OCI-LY3 (cell line): ENCODE results near the gene IQCH.

Source experiments
- EZH2phosphoT487 ChIP-seq: fragments of 200-600 bp; shearing (Covaris generic); IDR thresholded peaks from 2 replicates; pipeline ENCODE4 v1.6.1; 2018; ENCODE audit warnings: antibody characterized with exemption, mixed run types, low read depth
- TF ChIP-seq, protein P1 (sequence below): fragments of 200-600, 300-600 bp; sonication (generic); IDR thresholded peaks from 2 replicates; pipeline ENCODE4 v1.5.1; 2014; ENCODE audit warnings: antibody characterized with exemption, low read length, low read depth

- TF ChIP-seq, protein P1, sequence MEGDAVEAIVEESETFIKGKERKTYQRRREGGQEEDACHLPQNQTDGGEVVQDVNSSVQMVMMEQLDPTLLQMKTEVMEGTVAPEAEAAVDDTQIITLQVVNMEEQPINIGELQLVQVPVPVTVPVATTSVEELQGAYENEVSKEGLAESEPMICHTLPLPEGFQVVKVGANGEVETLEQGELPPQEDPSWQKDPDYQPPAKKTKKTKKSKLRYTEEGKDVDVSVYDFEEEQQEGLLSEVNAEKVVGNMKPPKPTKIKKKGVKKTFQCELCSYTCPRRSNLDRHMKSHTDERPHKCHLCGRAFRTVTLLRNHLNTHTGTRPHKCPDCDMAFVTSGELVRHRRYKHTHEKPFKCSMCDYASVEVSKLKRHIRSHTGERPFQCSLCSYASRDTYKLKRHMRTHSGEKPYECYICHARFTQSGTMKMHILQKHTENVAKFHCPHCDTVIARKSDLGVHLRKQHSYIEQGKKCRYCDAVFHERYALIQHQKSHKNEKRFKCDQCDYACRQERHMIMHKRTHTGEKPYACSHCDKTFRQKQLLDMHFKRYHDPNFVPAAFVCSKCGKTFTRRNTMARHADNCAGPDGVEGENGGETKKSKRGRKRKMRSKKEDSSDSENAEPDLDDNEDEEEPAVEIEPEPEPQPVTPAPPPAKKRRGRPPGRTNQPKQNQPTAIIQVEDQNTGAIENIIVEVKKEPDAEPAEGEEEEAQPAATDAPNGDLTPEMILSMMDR = no peak
- TF ChIP-seq EZH2phosphoT487 = no peak
Measured at GRCh38 chr15:67405208-67406191, 150.9 kb downstream of the IQCH start.
